GM18867 (cell line): ENCODE data around the gene PSME2.

Source experiments
- ATAC-seq: cut with Tn5 transposase; IDR thresholded peaks from one replicate; pipeline ENCODE4 v1.9.1; 2021; ENCODE audit warnings: mild to moderate bottlenecking, moderate library complexity; ENCODE audit not compliant: unreplicated experiment

Gene PSME2

DNA sequence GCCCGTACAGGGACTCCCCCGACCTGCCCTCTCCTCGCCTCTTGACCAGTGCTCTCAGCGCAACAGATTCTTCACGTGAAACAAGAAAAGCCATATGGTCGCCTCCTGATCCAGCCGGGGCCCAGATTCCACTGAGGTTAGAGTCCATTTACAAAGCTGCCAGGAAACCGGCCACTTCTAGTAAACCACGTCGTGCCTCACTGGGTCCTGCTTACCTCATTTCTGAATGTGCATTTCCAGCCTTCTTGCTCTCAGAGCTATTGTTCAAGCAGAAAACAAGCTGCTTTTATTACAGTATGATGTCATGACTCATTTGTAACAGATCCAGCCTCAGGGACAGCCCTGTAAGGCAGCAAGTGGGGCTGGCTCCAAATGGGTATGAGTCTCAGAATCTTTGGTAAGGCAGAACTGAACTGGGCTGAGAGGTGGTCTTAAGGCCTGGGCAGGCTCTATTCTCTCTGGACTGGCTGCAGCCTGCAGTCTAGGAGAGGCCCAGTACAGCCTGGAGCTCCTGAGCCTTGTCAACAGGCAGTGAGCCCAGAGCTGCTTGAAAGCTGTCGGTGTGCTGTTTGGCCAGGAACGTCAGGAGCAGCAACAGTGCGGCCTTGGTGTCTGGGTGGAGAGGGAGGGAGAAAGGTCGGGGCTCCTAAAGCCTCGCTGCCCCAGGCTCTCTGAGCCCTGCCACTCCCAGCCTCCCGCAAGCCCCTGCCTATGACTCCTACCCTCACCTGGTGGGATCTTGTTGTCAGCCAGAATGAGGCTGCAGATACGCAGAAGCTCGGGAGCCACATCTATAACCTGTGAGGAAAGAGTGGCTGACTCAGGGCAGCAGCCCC, 33.8 kb upstream of the PSME2 start:
- no peak for ATAC-seq

DNA sequence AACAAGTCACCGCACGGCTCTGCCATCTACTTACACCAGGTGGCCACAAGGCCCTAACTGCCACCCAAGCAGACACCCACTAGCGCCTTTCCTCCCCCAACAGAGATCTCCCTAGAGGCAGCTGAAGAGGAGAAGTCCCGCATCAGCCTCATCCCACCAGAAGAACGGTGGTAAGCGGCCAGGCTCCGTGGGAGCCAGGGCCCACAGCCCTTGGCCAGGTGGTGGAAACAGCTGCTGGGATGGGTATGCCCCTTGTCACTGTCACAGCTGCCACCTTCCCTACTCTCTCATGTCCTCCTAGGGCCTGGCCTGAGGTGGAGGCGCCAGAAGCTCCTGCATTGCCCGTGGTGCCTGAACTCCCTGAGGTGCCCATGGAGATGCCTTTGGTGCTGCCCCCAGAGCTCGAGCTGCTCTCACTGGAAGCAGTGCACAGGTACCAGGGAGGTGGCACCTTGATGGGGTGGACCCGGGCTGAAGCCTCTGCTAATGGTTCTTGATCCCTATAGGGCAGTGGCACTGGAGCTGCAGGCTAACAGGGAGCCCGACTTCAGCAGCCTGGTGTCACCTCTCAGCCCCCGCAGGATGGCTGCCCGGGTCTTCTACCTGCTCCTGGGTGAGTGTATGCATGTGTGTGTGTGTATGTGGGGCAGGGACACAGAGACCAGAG, 33.0 kb upstream of the PSME2 start:
- ATAC-seq, result no peak

DNA sequence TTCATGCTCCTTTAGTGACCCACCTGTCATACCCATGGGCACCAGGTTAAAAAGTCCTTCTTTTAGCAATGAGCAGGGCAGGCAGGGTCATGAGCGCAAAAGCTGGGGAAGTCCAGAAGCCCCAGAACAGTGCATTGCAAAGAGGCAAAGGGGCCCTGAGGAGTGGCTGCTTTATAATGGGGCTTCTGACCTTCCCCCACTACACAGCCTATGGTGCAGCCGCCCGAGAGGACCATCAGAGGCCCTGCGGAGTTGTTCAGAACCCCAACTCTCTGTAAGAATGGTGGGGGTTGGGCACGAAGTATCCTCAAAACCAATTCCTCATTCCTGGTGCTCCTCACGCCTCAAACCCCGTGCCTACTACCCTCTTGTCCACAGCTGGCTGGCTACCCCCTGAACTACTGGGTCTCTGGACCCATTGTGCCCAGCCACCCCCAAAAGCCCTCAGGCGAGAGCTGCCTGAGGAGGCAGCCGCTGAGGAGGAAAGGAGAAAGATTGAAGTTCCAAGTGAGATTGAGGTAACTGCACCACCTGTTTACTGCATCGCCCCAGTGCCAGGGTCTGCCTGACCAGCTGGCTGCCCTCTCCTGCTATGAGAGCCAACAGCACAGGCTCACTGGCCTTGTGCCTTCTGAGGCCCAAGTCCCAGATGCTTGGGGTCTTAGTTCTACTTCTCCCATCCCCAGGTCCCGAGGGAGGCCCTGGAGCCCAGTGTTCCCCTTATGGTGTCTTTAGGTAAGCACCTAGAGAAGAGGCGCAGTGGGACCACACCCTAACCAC, 32.2 kb upstream of the PSME2 start:
- no peak for ATAC-seq

DNA sequence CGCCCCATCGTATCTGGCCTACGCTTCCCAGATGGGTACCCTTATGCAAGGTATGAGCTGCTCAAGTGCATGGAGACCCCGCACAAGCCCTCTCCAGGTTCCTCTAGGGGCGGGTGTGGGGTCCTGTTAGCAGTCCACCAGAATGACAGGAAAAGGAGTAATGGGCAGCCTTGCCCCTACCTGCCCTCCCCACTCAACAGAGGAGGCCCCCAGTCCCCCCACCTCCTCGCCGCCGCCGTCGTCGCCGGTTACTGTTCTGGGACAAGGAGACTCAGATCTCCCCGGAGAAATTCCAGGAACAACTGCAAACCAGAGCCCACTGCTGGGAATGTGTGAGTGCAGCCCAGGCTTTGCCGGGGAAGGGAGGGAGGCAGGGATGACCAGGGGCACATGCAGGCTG, 31.5 kb upstream of the PSME2 start:
- ATAC-seq, result no peak

DNA sequence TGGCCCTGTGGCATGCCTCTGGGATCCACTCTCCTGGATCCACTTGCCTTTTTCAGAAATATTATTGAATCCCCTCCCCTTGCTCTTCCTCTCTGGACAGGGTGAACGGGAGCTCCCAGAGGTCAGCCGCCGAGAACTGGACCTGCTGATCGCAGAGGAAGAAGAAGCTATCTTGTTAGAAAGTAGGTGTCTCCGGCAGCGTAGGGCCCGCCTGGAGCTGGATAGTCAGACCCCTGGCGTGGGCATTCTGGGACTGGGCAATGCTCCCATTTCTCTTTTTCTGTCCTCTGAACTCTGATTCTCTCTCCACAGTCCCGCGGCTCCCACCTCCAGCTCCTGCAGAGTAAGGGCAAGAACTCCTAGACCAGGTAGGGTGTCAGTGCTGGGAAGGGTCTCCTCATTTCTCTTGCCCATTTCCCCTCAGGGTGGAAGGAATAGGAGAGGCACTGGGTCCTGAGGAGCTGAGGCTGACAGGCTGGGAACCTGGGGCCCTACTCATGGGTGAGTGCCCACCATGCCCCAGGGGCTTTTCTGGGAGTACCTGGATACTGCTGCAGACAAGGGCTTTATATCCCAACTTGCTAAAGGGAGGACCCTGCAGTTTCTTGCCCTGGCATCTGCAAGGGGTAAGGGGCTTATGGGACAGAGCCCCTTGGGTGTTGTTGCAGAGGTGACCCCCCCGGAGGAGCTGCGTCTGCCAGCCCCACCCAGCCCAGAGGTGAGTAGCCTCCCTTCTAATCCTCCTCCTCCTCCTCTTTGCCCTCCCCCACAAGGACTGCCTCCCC, 30.8 kb upstream of the PSME2 start:
- no peak for ATAC-seq

DNA sequence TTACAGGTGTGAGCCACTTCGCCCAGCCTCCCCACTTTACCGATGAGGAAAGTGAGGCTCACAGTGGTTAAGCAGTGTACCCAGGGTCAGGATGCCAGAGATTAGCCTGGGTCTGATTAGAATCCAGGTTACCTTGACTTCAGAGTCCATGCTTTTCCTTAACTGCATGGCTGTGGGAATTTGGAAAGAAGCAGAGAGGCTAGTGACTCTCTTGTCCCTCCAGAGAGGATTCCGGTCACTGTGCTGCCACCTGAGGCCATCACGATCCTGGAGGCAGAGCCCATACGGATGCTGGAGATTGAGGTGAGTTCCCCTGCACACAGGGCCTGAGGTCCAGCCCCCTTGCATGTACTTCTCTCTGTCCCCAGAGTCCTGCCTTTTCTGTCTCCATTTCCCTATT, 30.2 kb upstream of the PSME2 start:
- no peak for ATAC-seq

DNA sequence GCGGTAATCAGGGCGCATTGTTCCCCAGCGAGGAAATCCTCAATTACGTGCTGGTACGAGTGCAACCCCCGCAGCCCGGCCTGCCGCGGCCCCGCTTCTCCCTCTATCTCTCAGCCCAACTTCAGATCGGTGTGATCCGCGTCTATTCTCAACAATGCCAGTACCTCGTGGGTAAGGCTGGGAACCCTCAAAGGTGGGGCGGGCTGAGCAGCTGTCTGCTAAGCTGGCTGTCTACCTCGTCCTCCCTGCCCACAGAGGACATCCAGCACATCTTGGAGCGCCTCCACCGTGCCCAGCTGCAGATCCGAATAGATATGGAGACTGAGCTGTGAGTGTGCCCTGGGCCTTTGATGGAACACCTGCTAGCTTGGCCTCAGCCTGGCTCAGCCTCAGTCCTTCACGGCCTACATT, 26.5 kb upstream of the PSME2 start:
- no peak for ATAC-seq

DNA sequence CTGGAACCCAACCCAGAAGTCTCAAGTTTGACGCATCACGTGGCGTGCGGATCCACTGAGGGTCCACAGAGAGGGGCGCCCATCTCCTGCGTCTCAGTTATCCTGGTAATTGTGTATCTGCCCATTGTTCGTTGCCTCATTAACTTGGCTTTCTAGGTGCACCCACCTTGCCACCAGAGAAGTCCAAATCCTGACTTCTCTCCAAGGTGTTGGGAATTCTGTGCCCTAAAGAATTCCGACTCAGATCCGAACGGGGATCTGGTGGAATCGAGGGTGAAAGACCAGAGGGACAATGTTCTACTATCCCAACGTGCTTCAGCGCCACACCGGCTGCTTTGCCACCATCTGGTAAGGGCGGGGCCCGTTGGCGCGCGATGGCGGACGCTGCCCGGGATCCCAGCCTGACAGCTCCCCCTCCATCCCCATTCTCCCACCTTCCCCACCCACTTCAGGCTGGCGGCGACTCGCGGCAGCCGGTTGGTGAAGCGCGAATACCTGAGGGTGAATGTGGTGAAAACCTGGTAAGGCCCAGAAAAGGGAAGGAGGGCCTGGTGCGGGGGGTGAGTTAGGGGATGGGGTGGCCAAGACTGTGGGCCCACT, 26.0 kb upstream of the PSME2 start:
- ATAC-seq, result no peak

DNA sequence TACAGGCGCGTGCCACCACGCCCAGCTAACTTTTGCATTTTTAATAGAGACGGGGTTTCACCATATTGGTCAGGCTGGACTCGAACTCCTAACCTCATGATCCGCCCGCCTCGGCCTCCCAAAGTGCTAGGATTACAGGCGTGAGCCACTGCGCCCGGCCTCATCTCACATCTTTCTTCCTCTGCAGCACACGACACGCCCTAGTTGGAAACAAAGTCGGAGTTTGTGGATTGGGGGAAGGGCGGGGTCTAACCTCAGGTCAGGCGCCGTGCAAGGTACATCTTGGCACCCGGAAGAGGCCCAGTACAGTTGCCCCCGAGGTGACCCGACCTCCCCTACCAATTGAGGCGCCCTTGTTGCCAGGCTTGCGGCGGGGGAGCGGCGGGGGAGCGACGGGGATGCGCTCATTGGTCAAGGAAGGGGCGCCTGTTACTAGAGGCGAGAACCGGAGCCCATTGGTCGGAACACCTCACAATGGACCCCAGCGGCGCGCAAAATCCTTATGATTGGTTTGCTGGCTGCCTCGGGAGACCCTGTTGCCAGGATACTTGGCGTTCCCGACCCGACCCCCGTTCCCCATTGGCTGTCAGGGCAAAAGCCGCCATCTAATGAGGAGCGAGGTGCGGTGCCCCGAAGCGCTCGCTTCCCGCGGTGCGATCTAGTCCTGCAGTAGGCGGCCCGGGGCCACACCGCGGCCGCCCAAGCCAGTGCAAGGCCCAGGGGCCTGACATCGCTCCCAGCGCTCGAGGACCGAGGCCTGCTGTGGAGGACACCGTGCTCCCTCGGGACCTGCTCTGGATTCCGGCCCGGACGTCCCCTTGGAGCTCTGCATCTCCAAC, 25.2 kb upstream of the PSME2 start, which contains the start of gene REC8:
Gene REC8 (plus strand): TSS at position 659 of the 839 bp plus-strand sequence. CDS start 473 bp downstream, outside the sequence.
- ATAC-seq, result no peak

DNA sequence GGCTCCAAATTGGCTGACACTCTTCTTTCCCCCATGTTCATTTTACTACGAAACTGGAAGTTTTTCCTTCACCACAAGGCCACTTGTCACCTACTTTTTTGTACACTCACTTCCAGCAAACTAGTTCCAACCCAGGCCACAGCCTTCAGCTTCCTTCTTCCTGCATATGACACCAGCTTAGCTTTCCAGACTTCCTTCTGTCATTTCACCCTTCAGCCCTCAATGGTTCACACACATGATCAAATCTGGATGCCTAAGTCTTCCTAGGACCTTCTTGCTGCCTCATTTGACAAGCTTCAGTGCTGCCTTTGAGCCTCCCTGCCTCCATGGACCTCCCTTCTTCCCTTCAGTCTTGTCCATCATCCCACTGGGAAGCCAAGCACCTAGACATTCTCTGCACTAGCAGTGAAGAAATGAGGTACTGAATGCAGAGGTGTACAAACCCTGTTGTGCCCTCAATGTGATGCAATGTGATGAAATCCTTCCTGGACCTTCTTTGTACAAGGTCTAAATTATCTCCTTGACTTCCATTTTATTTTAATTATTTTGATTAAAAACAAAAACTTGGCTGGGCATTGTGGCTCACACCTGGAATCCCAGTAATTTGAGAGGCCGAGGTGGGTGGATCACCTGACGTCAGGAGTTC, 21.2 kb upstream of the PSME2 start:
- no peak for ATAC-seq

DNA sequence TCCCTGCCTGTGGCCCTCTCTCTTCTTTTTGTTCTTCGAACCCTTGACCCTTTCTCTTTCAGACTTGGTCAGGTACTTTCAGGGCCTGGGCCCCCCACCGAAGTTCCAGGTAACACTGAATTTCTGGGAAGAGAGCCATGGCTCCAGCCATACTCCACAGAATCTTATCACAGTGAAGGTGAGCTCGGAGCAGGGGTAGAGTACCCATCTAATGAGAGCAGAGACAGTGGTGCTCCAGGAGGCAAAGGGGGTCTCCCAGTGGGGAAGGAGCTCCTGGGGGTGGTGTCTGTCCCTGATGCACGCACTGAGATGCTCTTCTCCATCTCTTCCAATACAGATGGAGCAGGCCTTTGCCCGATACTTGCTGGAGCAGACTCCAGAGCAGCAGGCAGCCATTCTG, 19.4 kb upstream of the PSME2 start:
- no peak for ATAC-seq

DNA sequence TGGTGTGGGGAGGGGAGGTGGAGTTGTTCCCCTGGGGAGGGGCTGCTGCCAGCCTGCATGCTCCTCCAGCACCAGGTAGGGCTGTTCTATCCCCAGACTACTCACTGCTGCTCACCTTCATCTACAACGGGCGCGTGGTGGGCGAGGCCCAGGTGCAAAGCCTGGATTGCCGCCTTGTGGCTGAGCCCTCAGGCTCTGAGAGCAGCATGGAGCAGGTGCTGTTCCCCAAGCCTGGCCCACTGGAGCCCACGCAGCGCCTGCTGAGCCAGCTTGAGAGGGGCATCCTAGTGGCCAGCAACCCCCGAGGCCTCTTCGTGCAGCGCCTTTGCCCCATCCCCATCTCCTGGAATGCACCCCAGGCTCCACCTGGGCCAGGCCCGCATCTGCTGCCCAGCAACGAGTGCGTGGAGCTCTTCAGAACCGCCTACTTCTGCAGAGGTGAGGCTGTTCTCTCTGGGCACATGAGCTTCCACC, 18.1 kb upstream of the PSME2 start:
- no peak for ATAC-seq

DNA sequence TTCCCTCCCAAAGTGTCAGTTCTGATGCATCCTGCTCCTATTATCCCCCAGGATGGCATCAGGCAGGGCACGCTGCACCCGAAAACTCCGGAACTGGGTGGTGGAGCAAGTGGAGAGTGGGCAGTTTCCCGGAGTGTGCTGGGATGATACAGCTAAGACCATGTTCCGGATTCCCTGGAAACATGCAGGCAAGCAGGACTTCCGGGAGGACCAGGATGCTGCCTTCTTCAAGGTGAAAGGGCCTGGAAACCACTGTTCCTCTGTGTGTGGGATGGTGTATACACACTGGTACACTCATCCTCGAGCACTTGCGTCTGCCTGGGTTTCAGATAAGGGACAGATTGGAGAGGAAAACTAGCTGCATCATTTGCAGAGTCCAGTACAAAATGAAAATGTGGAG, 15.7 kb upstream of the PSME2 start:
- no peak for ATAC-seq

DNA sequence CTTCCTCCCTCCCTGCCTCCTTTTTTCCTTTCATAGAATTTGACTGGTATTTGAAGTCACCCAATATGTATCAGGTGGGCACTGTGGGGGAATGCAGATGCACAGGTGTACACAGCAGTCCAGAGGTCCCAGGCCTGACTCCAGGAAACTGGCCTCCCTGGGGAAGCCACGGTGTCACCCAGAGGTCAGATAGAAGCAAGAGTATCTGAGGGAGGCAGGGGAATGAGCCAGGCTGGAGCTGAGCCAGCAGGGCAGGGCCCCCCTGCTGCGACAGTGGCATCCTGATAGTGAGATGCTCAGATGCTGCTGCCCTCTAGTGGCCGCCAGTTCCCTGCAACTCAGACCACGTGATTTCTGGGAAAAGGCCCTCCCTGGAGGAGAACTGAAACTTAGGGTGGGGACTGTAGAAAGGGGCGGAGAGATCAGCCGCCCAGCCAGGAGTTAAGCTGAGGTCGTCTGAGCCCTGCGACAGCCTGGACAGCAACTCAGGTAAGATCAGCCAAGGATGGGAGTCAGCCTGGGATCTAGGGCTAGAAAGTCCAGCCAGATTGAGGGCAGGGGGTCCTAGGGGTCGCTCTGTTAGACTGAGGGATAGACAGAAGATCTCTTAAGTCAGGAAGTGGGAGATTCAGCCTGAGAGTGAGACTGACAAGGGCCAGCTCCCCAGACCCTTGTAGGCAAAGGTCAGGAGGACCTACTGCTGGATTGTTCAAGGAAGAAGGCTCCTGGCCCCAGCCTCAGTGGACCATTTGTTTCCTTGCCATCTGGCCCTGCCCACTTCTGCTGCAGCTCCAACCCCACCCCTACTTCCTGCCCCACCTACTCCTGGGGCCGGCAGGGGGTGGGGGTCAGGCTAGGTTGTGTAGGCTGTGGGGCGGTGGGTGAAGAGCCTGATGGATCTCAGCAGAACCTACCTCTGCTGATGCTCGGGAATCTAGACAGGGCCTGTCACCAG, 14.7 kb upstream of the PSME2 start, which contains the start of gene IRF9:
Gene IRF9 (plus strand): TSS at position 416 of the 955 bp plus-strand sequence. CDS start 880 bp downstream, outside the sequence.
- ATAC-seq, result peak; percentile 77

DNA sequence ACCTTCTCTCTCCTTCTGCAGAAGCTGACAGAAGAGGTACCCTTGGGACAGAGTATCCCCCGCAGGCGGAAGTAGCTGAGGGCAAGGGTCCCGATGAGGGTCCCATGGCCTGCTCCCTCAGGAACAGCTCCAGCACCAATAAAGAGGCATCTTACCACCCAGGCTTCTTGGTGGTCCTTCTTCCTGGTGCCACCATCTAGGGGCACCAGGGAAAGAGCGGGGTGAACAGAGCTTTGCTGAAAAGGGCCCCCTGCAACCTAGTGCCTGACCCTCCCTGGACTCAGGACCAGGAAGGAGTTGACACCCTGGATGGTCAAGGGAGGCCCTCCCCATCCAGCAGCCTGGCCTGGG, 14.1 kb upstream of the PSME2 start:
- ATAC-seq, result no peak

DNA sequence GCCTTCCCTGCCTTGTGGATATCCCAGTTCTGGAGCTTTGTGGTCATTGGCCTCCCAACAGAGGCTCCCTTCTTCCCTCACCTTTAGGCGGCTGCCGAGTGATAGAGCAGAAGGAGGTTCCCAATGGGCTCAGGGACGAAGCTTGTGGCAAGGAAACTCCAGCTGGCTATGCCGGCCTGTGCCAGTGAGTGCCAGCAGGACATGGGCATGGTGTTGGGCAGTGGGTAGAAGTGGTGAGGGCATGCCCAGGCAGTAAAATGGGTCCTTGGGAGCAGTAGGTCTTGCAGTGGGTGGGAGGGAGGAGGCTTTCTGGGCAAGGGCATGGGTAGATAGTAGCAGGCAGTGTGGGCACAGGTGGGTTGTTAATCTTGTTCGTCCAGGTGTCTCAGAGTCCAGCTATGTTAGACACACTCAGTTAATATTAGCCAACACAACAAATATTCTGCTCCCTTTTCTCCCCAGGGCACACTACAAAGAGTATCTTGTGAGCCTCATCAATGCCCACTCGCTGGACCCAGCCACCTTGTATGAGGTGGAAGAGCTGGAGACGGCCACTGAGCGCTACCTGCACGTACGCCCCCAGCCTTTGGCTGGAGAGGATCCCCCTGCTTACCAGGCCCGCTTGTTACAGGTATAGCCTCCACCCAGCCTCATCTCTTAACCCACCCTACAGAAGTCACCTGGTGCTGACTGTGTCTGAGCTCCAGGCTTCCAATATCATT, 13.5 kb upstream of the PSME2 start:
- ATAC-seq, result no peak

DNA sequence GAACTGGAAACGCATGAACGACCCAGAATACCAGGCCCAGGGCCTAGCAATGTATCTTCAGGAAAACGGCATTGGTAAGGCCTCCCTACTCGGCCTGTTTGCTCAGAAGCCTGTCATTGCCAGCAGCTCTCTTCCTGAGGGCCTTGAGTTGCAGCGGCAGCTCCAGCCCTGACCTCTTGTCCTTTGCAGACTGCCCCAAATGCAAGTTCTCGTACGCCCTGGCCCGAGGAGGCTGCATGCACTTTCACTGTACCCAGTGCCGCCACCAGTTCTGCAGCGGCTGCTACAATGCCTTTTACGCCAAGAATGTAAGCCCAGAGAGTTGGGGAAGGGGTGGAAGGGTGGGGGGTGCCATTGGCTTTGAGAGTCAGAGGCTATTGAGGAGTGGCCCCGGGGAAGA, 10.9 kb upstream of the PSME2 start:
- ATAC-seq, result no peak
